Endometrium (tissue), 2 donors: Measurements from ENCODE around the gene TRIP4.
"Not testable (repeated sequence)": the region's sequence is repeated elsewhere in the genome, so short reads cannot be mapped to it uniquely, and the experiment has no call there.

Experiments used
- FAIRE-seq: peaks from 2 replicates; lab custom pipeline; 2012; peaks lifted over from hg19 to GRCh38; lab: Jason Lieb, UNC
- donor health status: control.
- donor health status: control.

TRIP4 gene

DNA sequence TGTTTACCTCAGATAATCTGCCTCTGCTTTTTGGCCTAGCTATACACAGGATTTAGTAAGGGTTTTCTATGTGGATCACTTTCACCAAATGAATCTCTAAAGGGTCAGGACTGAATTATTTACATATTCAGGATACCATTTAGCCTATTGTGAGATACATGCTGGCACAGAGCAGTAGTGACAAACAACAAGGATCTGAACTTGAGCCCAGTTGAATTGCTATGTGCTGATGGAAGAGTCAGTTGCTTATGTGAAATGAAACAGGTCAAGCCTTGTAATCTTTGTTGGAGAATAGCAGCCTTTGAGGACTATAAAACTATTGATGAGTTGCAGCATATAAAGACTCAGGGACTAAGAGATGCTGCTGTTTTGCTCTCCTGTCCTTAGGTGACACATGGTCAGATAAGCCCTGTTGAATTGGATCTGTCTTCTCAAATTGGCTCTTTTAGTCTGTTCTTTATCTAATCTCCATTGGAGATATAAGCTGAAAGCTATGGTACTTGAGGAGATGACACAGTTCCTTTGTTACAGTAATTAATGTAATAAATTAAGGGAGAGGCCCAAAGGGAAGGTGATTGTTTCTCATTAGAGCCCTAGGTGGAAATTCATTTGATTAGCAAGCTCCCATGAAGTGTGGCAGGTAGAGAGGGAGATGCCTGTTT is 103.1 kb downstream of the TRIP4 start:
- no peak for FAIRE-seq

DNA sequence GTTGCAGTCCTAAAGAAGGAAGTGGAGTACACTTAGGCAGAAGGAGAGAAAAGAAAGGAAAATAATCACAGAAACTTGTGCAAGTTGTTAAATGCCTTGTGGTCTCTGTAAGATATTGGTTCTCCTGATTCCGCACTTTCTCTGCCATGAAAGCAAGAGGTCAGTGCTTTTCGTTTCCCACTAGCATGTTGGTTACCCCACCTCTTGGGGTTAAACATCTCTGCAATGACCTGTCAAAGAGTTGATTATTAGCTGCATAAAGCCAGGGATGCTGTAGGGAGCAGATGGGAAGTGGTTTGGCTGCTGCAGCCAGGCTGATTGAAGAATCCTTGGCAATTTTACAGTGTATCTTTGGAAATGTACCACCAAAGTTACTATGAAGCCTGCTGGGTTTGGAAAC is 106.0 kb downstream of the TRIP4 start:
- FAIRE-seq = no peak

- not testable (repeated sequence) for FAIRE-seq
These were observed 108.3 kb downstream of the TRIP4 start for GRCh38 chr15:64495968-64496367.

GRCh38 chr15:64500695-64501395 is 113.2 kb downstream of the TRIP4 start:
- no peak for FAIRE-seq

GRCh38 chr15:64501396-64501715 is 113.7 kb downstream of the TRIP4 start:
- FAIRE-seq = no peak

- no peak for FAIRE-seq
These were observed 114.5 kb downstream of the TRIP4 start for GRCh38 chr15:64502151-64502550.

DNA sequence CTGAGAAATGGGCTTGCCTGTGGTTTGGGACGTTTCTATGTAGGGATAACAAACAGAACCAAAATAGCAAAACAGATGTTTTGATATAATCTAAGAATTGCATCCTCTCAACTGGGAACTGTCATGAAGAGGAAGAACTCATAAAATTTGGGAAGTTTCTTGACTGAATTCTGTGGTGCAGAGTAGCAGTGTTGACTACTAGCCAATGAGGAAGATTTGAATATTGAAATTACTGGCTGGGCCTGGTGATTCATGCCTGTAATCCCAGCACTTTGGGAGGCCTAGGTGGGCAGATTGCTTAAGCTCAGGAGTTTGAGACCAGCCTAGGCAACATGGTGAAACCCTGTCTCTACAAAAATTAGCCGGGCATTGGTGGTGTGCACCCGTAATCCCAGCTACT is 114.9 kb downstream of the TRIP4 start:
- FAIRE-seq = no peak

- FAIRE-seq = no peak
These were observed 115.6 kb downstream of the TRIP4 start for GRCh38 chr15:64503197-64503596.

GRCh38 chr15:64503640-64504039 is 116.0 kb downstream of the TRIP4 start:
- no peak for FAIRE-seq
